GM19324 (cell line): ENCODE results near the gene TTYH3.
"Not testable (repeated sequence)": the region's sequence is repeated elsewhere in the genome, so short reads cannot be mapped to it uniquely, and the experiment has no call there.

ENCODE experiments used
- ATAC-seq: cut with Tn5 transposase; IDR thresholded peaks from one replicate; pipeline ENCODE4 v1.9.1; 2021; ENCODE audit warnings: mild to moderate bottlenecking, moderate library complexity; ENCODE audit not compliant: unreplicated experiment, low FRiP score

Gene TTYH3

GRCh38 chr7:2680792-2681490 is 49.2 kb downstream of the TTYH3 start:
- ATAC-seq = no peak

GRCh38 chr7:2681929-2682799 is 50.4 kb downstream of the TTYH3 start:
- ATAC-seq = no peak

GRCh38 chr7:2684501-2684900 is 52.7 kb downstream of the TTYH3 start:
- no peak for ATAC-seq

- ATAC-seq = no peak
Measured at GRCh38 chr7:2686101-2686500, 54.3 kb downstream of the TTYH3 start.

GRCh38 chr7:2687338-2687869 is 55.6 kb downstream of the TTYH3 start:
- ATAC-seq = no peak

GRCh38 chr7:2687881-2688318 is 56.1 kb downstream of the TTYH3 start, which contains the start of gene AMZ1:
AMZ1 (plus strand) TSS chr7:2688202; CDS start chr7:2700452, 12,250 bp downstream.
- no peak for ATAC-seq

- peak; percentile 70 for ATAC-seq
Measured at GRCh38 chr7:2688409-2689342, 56.9 kb downstream of the TTYH3 start.

GRCh38 chr7:2689343-2689847 is 57.6 kb downstream of the TTYH3 start:
- ATAC-seq = no peak

- ATAC-seq = no peak
Measured at GRCh38 chr7:2689951-2690705, 58.3 kb downstream of the TTYH3 start.

- ATAC-seq = no peak
Measured at GRCh38 chr7:2691011-2691707, 59.4 kb downstream of the TTYH3 start.

- ATAC-seq = not testable (repeated sequence)
Measured at GRCh38 chr7:2691932-2692439, 60.2 kb downstream of the TTYH3 start.

GRCh38 chr7:2692543-2692942 is 60.8 kb downstream of the TTYH3 start:
- no peak for ATAC-seq

GRCh38 chr7:2693420-2694121 is 61.8 kb downstream of the TTYH3 start:
- not testable (repeated sequence) for ATAC-seq

- not testable (repeated sequence) for ATAC-seq
Measured at GRCh38 chr7:2694122-2694436, 62.3 kb downstream of the TTYH3 start.

- ATAC-seq = peak; percentile 87
Measured at GRCh38 chr7:2698581-2699288, 66.9 kb downstream of the TTYH3 start.

- no peak for ATAC-seq
Measured at GRCh38 chr7:2699289-2699620, 67.5 kb downstream of the TTYH3 start.

- no peak for ATAC-seq
Measured at GRCh38 chr7:2700141-2700850, 68.5 kb downstream of the TTYH3 start.
